Measurements from ENCODE around the gene CDH8.

CDH8 gene

DNA sequence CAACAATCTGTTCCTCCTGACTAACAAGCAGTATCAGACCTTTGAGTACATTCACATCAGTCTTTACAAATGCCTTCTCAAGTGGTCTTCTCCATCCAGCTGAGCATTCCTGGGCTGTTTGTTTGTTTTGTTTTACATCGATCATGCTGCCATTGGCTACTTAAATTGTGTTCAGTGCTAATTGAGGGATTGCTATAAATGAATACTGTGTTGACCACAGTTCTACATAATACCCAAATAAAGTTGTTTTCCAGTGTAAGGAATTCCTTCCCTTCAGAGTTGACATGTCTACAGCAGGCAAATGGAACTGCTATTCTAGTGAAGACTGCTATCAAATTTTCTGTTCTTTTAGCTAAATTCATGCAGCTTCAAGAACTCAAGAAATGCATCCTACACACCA lies 3.2 kb downstream of the CDH8 start:
- no peak for DNase-seq (ENCODE audit: low read depth)

DNA sequence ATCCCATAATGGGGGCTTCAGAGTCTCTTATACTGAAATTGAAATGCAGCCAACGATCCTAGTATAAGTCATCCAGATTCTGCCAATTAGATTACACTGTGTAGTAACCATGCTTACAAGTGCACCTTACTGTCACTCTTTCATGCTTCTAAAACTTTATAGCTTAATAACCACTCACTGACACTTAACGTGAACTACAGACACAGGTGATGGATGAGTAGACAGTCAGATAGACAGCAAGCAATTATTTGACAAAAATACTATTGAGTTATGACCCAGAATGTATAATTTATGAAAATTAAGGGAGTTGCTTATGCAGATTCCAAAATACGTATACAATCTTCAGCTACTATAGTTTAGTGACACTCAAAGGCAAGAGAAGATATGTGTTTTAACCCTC lies 6.3 kb downstream of the CDH8 start:
- no peak for DNase-seq (ENCODE audit: low read depth)

DNA sequence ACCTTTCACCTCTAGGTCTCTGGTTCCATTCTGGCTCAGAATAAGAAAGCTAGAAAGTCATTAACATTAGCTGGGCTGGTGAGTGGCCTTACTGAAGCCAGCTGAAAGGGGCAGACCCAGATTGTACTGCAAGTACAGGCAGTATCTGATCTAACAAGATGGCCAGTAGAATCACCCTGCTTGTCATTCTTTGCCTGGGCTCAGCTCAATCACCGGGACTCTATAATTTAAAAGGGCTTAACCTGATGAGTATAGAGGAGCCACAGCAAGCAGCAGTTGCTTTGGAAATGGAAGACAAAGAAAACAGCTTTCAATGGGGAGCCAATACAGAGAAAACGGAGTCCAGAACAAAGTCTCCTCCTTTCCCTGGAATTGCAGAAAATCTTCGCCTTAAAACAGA lies 13.6 kb downstream of the CDH8 start:
- no peak for DNase-seq (ENCODE audit: low read depth)

DNA sequence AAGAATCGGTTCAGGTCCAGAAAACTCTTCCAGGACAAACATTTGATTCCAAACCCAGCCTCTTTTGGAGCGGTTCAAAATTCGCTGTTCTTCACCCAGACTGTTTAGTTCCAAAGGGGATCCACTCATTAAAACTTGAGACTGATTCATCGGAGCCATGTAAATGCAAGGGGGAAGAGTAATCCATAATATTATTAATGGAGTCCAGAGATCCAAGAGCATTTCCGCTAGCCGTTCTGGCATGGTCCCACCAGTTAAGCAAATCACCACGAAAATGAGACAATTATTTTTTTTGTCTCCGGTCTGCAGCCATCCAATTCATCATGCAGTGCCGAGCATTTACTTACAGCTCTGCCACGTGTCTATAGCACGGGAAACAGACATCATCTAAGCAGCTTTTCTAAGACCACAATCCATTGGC lies 15.1 kb downstream of the CDH8 start:
- no peak for DNase-seq (ENCODE audit: low read depth)

DNA sequence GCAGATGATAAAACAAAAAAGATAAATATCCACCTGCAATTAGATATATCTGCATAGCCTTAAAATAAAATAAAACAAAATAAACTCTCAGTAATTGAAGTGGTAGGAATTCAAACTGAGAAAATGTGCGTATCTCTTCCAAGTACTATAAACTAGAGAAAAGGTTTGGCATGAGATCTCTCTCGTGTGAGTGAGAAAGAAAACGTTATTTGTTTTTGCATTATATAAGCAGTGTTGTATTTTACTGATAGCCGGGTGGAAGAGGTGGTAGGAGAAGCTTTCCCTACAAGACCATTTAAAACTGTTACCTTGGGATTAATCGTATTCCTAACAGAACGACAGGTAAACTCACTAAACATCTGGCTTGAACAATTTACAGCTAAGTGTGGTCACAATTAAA lies 15.6 kb downstream of the CDH8 start:
- DNase-seq (ENCODE audit: low read depth), result no peak

DNA sequence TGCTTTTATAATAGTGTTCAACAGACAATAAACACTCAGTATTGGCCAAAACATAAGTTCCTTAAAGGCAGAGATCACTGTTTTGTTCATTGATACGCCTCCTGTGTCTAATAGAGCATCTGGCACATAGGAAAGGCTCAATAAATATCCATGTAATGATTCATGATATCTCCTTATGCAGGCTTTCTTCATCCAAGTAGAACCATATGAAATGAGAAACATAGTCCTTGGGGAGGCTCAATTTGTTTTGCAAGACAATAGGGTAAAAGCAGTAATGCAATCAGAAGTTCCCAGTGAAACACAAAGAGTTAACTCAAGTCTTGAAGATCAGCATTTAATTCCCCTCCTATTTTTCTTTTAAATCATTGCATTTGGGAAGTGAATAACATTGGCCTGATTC lies 16.4 kb downstream of the CDH8 start:
- no peak for DNase-seq (ENCODE audit: low read depth)

DNA sequence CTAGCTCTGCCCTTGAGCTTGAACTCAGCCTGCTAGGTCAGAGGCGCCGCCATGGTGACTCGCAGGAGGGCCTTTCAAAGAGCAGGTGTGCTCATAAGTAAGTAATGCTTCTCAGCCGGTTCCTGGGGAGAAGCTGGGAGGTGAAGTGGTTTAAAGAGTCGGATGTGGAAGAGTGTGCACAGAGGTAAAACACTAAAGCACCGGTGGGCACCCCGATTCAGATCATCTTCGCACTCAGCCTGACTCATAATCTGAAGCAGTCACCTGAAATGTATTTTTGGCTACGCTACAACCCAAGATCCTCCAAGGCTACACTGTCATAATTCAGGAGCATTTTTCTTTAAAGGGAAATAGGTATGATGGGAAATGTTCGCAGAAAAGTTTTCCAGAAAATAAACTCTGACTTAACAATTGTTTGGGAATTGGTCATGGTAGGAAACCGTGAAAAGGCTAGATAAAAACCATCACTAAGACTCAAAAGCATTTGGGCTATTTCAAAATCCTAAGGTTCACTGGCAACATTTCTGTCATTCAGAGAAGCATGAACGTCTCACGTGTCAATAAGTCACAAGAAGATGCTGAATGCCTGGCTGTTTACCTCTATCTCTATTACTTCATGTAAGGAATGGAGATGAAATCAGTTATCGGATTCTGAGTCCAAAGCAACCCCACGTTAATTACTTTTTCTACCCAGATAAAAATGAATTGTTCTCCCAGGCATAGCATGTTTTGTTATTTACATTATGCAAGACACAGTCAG lies 17.8 kb downstream of the CDH8 start:
- no peak for DNase-seq (ENCODE audit: low read depth)

DNA sequence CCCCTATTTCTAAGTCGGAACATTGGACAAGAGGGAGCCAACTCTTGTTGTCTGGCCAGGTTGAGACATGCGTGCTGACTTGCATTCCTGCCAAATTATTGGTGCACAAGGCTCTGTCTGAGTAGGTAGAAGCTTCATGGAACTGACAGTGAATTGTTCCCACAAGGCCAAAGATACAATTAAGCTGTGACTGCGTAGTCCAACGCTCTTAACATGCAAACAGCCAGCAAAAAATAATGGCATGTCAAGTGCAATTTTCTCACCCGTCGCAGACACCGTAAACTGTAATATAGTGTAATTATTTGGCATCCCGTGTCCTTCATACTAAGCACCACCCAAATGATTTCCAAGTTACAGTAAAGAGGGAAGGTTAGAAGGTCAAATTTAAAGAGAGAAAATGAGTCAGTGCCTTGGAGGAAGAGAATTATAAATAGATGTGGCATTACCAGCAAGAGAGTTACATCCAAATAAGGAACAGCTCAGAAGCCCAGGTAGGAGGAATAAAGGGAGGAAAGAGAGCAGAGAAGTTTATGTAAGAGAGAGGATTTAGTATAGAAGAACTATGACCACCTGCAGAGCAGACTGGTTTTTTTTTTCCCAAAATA lies 21.8 kb downstream of the CDH8 start:
- no peak for DNase-seq (ENCODE audit: low read depth)

DNA sequence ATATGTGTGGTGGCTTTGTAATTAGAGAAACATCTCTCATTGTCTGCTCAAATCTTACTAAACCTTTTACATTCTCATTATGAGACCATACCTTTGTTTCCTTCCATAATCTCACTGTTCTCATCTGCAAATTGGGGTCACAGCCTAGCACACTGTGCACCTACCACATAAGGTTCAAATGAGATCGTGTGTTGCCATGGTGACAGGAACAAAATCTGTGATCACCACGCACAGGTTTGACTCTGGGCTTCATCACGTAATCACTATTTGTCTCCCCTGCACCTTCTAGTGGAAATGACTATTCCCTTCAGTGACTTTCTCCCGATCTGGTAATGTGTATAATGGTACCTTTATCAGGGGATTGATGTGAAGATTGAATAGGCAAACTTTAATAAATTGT lies 26.1 kb downstream of the CDH8 start:
- no peak for DNase-seq (ENCODE audit: low read depth)

DNA sequence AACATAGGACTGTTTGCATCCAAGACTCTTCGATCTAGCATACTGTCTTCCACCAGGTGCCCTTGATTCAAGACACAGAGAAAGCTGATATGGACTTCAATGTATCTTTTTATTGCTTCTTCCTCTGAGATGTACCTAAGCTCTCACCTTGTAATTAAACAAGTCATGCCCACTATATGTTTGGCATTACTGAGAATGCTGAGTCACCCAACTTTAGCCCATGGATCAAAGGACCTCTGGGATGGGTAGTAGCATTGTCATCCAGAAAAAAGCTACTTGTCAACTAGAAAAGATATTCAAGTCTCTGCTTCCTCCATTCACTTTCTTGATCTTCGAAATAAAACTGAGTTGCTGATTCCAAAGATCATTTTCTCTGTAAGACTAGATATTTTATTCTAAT lies 37.8 kb downstream of the CDH8 start:
- no peak for DNase-seq (ENCODE audit: low read depth)

DNA sequence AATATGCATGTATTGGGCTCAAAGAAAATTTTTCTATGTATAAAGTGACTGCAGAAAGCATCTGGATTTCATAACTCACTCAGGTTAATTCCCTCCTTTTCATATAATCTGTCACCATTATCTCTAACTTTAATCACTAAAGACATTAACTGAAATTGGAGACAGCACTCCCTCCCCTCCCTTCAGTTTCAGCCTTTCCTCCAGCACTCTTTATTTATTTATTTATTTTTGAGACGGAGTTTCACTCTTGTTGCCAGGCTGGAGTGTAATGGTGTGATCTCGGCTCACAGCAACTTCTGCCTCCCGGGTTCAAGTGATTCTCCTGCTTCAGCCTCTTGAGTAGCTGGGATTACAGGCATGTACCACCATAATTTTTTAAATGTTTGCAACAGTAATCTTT lies 43.1 kb downstream of the CDH8 start:
- no peak for DNase-seq (ENCODE audit: low read depth)

DNA sequence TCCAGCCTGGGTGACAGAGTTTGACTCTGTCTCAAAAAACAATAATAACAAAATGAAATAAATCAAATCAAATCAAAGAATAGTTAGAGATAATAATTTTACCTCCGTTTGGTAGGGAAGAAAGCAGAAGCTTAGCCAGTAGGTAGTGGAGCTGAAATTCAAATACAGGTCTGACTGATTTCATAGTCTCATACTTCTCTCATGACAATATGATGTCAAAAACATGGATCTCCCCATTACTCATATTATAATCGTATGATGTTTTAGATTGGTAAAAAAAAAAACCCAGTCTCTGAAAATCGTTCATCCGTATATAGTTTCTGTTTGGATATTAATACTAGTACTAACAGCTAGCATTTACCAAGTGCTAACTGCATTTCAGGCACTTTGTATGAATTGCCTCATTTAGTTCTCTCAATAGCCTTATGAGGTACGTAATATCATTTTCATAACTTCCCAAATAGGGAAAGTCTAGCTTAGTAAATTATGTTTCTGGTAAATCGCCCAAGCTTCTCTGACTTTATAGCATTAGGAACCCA lies 48.7 kb downstream of the CDH8 start:
- no peak for DNase-seq (ENCODE audit: low read depth)

DNA sequence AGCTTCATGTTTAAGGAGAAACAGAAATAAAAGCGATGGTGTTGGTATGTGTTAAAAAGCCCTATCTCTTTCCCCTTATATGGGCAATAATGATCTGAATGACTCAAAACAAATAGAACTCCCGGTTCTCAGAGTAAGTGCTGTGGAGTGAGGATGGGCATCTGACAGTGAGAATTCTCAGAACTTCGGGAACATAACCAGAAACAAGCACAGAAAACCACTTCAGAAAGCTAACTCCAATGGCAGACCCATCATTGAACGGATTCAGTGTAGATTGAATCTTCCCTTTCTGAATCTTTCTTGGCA lies 67.2 kb downstream of the CDH8 start:
- DNase-seq (ENCODE audit: low read depth), result no peak

DNA sequence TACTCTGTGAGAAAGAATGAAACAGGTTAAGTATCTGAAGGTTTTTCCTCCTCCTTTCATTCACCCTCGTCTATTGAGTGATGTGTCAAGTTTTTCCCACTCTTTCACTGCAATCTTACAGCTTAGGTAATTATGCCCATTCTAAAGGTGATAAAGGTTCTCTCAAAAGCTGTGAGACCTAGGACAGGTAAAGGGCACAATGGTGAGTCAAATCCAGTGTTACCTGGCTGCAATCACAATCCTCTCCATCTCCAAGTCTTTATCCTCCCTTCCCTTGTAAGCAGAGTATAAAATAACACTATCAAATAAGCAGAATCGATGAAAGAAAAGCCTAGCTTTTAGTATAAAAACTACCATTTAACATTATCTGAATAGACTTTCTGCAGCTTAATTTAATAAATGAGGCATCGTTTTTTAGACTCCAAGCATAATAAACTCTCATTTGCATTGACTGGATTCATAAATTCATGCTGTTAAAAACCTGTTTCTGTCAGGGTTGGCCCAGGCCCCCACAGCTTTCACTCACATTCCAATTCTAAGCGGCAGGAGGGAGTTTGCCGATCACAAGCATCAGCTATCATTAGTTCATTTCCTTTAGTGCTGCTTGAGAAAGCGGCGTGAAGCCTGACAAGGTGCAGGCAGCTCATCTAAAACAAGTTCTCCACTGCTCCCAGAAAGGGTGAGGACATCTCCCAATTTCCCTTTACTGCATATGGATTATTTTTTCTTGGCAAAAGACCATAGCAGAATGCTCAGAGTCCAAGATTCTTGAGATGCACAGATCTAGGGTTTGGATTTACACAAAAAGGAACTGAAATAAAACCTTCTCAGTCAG lies 67.8 kb downstream of the CDH8 start:
- DNase-seq (ENCODE audit: low read depth), result no peak

DNA sequence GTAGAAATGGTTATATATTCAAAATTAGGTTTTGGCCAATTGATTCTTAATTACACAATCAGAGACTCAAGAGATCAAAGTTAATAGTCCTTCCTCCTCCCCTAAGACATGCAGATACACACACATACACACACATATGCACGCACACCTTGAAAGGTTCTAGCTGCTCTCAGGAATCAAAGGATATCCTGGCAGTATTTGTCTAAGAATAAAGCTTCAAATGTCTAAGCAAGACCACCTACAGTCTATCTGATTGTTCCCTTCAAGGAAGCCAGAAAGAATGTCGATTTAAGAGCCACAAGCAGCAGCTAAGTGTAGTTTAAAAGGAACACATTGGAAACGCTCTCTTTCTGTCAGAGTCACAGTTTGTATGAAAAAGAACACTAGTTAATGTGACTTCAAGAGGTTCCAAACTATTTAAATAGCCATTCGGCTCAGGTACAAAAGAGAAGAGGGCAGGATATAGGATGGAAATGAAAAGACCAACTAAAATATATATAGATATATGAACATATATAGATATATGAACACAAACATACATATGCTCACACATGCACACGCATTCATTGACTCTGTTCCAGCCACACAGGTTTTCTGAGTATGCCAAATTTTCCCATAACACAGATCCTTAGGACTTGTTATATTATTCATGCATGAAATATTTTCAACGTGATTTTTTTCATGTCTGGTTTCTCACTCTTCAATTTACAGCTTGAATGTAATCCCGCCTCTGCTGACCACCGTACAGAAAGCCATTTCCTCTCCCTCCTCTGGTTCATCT lies 79.0 kb downstream of the CDH8 start:
- DNase-seq (ENCODE audit: low read depth), result no peak

DNA sequence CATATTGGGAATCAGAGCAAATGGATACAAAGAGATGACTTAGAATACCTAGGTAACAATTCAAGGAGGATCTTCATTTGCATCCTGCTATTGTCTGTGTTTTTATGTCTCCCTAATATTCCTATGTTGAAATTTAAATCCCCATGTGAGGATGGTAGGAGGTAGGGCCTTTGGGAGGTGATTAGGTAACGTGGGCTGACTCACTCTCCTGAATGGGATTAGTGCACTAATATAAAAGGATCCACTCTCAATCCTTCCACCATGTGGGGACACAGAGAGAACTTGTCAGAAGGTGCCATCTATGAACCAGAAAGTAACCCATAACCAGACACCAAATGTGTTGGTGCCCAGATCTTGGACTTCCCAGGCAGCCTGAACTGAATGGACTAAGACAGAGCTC lies 83.4 kb downstream of the CDH8 start:
- DNase-seq (ENCODE audit: low read depth), result no peak

DNA sequence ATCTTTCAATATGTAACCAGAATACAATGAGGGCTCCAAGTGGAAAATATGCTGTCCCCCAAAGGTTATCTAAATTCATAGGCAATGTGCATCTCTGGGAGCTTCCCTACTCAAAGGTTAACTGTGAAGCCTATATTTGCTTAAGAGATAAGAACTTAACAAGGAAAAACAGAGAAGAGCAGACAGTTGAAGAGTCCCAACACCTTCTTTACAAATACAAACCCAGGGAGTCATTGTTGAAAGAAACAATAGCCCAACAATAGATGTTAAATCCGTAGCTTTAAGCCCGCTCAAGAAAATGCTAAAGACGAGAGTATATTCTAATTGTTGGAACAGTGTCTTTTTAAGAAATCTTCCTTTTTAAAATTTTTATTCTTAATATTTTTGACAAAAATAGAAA lies 87.8 kb downstream of the CDH8 start:
- DNase-seq (ENCODE audit: low read depth), result no peak

DNA sequence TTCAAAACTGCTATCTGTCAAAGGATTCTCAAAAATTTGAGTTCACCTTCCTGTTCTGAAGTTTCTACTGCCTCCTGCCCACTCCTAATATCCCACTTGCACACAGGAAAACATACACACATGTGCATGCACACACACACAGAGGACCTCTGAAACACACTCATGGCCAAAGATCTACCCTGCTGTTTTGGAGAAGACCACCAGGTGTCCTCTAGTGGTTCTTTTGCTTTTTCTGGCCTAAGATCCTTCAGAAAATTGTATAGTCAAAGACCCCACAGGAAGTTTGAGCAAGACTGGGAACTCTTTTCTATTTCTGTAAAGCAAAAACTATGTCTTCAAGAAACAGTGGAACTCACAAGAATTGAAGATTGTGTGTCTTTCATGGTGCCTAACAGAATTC lies 90.2 kb downstream of the CDH8 start:
- DNase-seq (ENCODE audit: low read depth), result no peak

DNA sequence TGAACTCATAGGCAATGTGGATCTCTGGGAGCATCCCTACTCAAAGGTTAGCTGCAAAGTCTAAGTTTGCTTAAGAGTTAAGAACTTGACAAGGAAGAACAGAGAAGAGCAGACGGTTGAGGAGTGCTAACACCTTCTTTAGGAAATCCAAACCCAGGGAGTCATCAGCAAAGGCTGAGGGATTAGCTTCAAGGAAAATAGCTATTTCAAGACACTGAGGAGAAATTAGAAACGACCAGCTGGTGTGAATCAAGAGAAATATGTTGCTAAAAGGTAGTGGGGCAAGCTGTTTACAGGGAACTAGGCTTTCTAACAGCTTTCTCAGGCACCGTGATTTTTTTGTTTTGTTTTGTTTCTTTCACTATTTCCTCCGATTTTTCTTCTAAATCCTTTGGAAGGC lies 90.7 kb downstream of the CDH8 start:
- DNase-seq (ENCODE audit: low read depth), result no peak

DNA sequence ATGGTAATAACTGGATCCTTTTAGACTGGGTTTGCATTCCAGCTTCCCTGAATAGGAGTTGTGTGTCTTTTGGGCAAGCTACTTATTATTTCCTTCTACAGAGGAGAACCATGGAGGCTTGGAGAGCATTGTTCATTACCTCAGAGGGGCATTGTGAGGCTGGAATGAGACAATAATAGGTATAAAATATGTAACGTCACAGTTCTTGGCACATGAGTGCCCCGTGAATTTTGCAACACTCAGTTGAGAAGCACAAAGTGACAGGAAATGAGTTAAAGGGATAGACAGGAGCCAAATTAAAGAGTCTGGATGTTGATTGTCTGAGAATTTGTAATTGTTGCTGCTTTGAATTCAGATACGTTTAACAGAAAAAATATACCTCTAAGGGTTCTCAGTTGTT lies 92.2 kb downstream of the CDH8 start:
- no peak for DNase-seq (ENCODE audit: low read depth)

DNA sequence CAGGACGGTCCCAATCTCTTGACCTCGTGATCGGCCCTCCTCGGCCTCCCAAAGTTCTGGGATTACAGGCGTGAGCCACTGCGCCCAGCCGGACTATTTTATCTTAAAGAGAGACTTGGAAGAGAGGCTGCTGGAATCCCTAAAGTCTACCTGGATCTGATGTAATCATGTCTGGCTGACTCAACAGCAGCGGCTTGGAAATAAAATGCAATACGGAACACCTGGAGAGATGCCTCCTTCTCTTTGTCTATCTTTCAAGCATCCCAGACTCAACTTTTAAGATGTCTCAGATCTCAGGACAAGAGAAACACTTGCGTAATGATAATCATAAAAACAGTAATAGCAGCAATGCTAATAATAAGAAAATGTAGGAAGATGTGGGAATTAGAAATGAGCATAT lies 95.6 kb downstream of the CDH8 start:
- DNase-seq (ENCODE audit: low read depth), result no peak

DNA sequence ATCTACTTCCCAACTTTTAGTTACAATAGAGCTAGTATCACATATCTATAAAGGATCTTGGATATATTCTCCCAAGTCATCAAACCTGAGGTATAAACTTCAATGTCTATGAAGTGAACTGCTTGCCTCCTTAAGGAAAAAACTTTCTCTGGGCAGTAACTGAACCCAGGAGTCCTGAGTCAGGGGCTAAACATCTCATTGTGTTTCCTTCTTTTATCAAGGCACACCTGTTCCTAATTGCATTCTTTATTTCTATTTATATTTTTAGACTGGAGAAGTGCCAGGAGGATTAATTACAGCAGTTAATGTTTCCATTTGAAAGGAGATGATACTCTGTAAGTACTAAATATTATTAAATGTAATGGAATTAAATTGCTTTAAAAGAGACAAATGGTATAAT lies 98.6 kb downstream of the CDH8 start:
- no peak for DNase-seq (ENCODE audit: low read depth)

Data from stimulated activated CD4-positive, alpha-beta T cell treated with anti-CD3 and anti-CD28 coated beads, Interleukin-2, amount 100 ng/mL, for 4 hours (primary cell).